GM18861 (cell line): ENCODE data around the gene GLYR1.
"Not testable (repeated sequence)": the region's sequence is repeated elsewhere in the genome, so short reads cannot be mapped to it uniquely, and the experiment has no call there.

Experiments
- ATAC-seq: cut with Tn5 transposase; IDR thresholded peaks from one replicate; pipeline ENCODE4 v1.9.1; 2021; ENCODE audit not compliant: unreplicated experiment

Gene GLYR1

GRCh38 chr16:4846901-4847773 is at the start of gene GLYR1, which contains the start of gene UBN1:
Gene GLYR1 (minus strand): TSS chr16:4847288. CDS start chr16:4847265, 23 bp downstream.
Gene UBN1 (plus strand): TSS chr16:4847481. CDS start chr16:4852918, 5,437 bp downstream.
- ATAC-seq = peak; percentile 79

DNA sequence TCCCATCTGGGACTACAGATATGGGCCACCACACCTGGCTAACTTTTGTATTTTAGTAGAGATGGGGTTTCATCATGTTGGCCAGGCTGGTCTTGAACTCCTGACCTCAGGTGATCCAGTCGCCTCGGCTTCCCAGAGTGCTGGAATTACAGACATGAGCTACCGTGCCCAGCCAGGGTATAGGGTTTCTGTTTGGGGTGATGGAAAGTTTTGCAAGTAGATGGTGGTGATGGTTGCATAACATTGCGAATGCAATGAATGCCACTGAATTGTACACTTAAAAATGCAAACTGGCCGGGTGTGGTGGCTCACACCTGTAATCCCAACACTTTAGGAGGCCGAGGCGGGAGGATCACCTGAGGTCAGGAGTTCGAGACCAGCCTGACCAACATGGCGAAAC is 49.7 kb upstream of the GLYR1 start:
- not testable (repeated sequence) for ATAC-seq

DNA sequence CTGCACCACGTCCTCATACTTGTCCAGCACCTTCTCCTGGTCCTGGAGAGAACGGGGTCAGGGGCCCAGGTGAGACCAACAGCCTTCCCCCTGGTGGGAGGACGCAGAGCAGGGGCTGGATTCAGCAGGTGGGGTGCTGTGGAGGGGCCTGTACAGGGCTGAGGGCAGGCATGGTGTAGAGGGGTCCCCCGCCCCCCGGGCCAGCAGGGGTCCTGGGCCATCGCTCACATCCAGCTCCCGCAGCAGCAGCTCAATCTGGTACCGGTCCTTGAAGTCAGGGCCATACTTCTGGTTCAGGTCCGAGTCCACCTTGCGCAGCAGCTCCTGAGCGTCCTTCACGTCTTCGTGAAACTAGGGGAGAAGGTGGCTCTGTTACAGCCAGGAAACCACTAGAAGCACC is 48.3 kb upstream of the GLYR1 start:
- no peak for ATAC-seq

GRCh38 chr16:4894276-4895150 is 47.4 kb upstream of the GLYR1 start:
- no peak for ATAC-seq

DNA sequence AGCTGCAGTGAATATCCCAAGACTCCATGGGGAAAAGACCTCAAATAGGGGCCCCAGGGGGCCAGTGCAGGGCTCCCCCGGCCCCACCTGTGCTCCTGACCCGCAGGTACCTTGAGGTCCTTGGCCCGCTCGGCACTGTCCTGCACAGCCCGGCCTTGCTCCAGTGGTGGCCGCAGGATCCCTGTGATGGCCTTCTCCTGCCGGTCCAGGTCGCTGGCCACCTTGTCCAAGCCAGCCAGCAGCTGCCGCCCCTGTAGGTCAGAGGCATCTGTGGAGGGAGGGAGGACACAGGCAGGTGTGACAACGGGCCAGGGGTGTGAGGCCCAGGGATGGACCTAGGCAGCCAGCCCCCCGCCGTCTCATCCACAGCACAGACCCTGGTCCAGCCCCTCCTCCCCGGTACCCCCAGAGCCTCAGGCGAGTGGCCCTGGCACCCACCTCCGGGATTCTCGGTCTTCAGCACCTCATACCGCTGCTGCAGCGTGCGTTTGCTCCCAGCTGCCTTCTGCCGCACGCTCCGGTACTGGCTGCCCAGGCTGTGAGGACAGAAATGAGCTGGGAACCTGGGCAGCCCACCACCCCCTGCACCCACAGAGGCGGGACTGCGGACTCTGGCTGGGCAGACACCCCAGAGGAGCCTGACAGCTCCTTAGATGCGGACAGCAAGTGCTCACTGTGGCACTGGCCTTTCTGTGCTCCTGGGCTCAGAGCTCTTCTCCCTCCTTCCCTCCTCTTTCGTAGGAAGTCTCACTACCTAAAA is 46.2 kb upstream of the GLYR1 start:
- no peak for ATAC-seq

GRCh38 chr16:4892361-4893102 is 45.4 kb upstream of the GLYR1 start:
- ATAC-seq = no peak

- no peak for ATAC-seq
Measured at GRCh38 chr16:4891886-4892216, 44.8 kb upstream of the GLYR1 start.

GRCh38 chr16:4891097-4891885 is 44.2 kb upstream of the GLYR1 start:
- no peak for ATAC-seq

GRCh38 chr16:4890686-4891085 is 43.6 kb upstream of the GLYR1 start:
- no peak for ATAC-seq

DNA sequence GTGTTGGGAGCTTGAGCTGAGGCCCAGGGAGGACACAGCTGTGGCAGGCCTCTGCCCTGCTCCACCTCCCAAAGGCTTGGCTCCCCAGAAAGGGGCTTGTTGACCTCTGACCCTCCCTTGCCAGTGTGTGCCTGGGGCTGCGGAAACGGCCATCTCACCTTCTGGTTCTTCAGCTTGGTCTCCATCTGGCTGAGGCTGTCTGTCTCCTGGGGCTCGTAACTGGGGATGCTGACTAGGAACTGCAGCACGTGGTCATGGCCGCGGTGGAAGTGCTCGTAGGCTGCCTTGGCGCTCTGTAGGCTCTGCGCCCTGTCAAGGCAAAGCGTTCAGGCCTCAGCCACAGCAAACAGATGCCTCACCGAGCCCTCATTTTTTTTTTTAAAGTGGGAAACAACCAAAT is 42.9 kb upstream of the GLYR1 start:
- no peak for ATAC-seq

DNA sequence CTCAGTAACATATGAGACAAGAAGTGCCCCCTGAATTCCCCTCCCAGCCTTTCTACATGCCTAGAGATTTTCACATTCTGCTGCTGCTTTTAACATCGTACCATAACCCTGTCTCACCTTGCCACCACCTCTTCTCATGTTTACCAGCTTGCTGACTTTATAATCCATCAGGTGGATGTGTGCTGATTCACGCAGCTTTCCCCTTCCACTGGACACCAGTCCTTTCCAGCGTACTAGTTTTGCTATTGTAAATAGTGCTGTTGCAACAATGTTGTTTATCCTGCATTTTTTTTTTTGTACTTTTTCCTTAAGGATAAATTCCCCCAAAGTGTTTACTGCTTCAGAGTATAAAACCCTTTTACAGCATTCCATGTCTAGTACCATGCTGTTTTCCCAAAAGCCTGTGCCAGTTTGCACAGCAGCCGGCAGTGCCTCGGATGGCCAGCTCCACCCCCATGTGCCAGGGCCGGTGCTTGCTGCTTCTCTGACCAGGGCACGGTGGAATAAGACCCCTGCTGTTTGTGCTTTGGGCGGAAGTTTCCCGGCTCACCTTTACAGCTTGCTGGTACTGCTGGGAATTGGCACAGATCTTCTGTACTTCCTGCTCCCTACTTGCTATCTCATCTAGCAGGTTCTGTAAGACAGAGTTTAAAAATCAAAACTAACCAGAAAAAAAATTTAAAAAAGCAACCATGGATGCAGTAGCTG is 41.5 kb upstream of the GLYR1 start:
- ATAC-seq = no peak

DNA sequence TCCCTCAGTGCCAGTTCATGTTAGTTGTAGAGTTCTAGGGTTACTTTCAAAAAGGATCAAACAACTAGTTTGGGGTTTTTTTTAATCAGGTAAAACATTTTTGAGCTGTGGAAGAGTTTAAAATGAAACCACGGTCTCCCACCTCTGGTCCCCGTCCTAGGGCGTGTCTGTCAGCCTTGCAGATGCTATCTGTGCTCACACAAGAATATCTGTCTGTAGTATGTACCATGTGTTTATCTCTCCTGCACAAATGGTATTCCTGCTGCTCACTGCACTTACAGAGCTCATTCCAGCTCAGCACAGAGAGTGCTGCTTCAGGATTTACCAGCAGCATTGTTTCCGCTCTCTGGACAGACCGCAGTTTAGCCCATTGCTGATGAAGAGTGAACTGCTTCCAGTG is 39.1 kb upstream of the GLYR1 start:
- no peak for ATAC-seq

DNA sequence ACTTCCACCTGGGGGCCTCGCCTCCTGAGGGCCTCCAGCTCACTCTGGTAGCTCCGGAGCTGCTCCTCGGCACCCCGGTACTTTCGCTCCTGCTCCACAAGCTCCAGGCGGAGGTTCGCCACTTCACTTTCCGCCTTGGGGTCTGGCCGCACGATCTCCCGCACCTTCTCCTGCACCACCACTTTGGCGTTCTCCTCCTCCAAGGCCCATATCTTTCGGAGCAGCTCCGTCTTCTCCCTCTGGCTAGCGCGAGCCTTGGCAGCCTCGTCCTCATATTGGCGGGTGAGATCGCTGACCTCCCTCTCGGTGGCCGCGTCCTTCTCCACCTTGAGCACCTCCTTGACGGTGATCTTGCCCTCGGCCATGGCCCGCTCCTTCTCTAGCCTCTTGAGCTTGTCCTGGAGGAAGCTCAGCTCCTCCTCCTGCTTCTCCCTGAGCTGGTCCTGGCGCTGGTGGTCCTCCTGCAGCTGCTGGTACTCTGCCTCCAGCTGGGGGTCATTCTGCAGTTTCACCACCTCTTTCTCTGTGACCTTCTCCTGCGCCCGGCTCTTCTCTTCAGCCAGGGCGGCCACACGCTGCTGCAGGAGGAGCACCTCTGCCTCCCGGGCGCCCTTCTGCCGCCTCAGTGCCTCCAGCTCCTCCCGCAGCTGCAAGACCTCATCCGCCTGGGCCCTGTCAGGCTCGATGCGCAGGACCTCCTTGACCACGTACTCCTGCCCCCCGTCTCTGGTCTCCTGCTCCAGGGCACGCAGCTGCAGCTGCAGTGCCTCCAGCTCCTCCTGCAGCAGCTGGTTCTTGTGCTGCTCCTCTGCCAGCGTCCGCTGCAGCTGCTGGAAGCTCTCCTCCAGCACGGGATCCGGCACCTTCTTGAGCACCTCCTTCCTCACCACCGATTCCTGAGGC is 38.1 kb upstream of the GLYR1 start:
- ATAC-seq = no peak

GRCh38 chr16:4884209-4884608 is 37.1 kb upstream of the GLYR1 start:
- ATAC-seq = no peak

DNA sequence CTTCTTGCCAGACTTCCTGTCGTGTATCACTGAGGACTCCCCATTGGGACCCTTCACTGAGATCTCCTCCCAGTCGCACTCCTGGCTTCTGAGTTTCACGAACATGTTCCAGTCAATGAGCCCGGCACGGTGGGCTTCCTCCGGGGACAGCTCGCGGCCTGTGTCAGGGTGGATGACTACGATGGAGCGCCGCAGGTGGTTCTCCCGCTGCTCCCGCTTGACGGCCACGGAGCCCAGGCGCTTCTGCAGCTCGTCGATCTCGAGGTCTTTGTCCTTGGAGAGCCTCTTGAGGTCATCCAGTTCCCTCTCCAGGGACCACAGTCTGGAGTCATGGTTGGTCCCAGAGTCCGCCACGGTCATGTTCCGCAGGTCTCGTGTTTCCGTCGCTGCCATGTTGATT is 36.4 kb upstream of the GLYR1 start:
- ATAC-seq = no peak

GRCh38 chr16:4882633-4883285 is 35.7 kb upstream of the GLYR1 start:
- ATAC-seq = no peak

GRCh38 chr16:4882000-4882632 is 35.0 kb upstream of the GLYR1 start:
- no peak for ATAC-seq
